ENCODE results near the gene FERMT1.
"Not testable (repeated sequence)": the region's sequence is repeated elsewhere in the genome, so short reads cannot be mapped to it uniquely, and the experiment has no call there.

The FERMT1 gene

DNA sequence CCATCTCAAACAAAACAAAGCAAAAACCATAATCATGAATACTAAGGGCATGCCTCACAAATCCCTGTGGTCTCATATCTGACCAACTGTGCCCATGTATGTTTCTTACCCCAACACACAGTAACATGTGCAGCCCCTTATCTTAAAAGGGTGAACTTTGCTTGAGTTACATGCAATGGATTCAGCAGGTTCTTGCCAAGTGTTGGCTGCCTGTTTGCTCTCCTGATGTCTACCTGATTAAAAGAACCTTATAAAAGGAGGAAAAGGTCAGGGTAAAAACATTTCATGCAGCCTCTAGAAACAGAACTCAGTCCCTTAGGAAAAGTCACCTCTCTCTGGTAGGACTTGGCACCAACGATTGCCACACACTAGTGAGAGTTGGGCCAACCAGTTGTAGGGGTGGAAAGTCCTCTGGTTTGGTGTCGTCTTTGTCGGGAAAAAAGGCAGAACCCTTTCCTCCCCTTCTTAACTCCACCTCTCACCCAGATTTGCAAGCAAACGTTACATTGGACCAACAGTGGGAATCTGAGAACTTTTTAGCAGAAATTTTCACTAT lies 55.0 kb downstream of the FERMT1 start:
- no peak for DNase-seq

DNA sequence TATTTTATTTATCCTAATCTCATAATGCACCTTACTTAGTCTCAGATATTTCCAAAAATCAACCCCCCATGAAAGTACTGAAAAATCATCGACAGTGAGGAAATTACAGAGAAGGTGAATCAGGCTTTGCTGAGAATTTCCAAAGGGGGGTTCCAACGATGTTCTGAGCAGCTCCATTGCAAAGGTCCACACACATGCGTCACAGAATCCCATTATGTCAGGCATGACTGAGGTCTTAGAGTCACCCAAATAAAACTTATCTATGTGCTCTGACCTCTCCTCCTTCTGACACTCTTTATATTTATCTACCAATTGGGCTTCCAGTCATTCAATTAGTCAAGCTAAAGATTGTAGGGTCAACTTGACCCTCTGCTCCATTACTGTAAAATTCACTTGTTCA lies 56.2 kb downstream of the FERMT1 start:
- DNase-seq, result no peak

DNA sequence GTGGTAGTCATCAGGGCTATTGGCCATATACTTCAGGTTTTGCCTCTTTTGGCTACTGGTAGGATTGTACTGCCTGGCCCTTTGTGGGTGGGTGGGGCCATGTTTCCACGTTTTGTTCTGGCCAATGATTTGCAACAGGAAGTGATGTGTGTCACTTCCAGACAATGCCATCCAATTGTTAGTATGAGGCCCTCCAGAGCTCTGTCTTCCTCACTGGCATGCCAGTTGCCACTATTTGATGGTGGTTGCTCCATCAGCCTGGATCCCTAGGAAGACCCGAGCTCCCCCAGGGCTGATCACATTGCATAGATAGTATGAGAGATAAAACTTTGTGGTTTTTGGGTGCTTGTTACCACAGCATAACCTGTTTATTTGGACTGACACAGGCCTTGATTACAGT lies 61.3 kb downstream of the FERMT1 start:
- DNase-seq, result no peak

DNA sequence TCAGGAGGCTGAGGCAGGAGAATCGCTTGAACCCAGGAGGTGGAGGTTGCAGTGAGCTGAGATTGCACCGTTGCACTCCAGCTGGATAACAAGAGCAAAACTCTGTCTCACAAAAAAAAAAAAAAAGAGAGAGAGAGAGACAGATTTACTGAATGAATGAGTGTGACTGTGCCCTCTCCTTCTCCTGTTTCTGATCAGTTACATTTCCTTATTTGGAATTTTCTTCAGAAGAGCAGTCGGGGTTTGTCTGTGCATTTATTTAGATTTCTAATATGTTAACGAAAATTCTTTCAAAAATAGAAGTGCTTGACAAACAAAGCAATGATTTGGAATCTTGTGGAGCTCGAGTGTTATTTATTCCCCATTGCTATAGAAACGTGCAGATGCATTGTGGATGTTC lies 62.6 kb downstream of the FERMT1 start:
- no peak for DNase-seq

DNA sequence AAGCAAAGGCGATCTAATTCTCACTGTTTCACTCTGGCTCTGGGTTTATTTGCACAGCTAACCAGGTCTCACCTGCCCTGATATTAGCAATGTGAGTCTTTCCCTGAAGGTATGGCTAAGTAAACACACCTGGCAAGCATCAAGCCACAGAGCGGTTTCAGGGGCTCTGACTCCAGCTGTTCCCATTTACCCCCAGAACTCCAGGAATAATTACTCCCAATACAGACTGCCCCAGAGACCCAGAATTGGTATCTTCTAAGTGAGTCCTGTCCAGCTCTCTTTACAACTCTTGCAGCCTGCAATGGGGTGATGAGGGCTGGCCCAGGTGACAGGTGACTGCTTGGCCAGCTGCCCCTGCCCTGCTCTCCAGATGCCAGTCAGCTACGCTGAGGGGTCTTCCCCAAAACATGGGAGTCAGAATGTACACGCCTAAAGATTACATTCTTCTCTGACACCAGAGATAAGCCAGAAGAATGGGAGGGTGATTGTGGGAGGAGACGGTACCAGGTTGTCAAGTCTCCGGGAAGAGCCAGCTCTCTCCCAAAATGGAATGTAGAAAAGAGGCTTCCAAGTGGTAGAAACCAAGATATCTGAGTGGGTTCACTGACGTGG lies 64.0 kb downstream of the FERMT1 start:
- no peak for DNase-seq

DNA sequence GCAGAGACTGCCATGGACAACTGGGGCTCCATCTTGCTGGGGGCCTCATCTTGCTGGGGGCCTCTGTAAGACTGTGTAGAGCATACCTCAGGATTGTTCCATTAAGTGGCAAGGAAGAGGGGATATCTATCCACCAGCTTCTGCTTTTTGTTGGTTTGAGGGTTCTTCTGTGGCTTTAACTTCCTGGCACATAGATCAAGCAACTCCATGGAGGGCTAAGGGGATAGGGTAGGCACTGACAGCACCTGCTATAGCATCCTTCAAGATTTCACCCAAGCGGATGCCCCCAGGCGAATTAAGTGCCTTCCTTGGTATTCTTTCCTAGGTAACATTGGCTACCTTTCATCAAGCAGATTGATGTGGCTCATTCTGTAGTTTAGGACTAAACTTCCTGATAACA lies 65.1 kb downstream of the FERMT1 start:
- no peak for DNase-seq

DNA sequence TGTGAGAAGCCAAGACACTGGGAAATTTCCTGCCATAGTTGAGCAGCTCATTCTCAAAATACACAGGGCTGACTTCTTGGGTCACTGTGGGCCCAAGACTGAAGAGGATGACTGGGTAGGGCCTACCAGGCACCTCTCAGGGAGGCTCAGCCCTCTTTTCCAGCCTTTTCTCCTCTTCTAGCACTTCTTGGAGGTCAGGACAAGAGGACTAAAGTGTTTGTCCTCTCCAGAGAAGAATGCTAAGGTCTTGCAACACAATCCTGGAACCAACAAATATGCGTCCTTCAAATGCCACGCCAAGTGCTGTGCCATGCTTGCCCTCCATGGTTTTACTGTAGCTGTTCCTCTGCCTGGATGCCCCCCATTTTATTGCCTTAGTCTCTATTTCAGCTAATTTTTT lies 65.7 kb downstream of the FERMT1 start:
- no peak for DNase-seq

DNA sequence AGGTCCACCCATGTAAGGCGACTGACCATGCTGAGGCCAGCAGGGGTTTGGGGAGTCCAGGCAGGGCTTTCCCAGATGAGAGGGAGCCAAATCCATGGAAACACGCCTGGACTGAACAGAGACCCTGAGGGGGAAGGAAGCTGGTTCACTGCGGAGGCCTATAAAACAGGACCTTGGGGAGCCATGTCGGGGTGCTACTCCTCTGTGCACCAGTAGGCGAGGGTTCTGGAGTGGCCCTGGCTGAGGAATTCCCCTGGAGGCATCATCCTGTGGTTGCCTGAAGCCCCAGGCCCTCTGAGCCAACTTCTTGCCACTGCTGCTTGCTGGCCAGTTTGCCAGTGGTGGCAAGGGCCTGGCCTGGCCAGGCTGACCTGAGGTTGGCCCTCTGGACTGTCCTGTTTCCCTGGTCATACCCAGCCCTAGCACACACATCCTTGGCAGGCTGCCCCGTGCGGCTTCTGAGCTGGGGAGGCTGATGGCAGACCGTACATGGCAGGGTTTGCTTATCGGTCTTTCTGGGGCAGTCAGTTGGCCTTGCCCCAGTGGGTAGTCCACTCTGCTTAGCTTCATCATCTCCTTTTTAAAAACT lies 66.8 kb downstream of the FERMT1 start:
- no peak for DNase-seq

DNA sequence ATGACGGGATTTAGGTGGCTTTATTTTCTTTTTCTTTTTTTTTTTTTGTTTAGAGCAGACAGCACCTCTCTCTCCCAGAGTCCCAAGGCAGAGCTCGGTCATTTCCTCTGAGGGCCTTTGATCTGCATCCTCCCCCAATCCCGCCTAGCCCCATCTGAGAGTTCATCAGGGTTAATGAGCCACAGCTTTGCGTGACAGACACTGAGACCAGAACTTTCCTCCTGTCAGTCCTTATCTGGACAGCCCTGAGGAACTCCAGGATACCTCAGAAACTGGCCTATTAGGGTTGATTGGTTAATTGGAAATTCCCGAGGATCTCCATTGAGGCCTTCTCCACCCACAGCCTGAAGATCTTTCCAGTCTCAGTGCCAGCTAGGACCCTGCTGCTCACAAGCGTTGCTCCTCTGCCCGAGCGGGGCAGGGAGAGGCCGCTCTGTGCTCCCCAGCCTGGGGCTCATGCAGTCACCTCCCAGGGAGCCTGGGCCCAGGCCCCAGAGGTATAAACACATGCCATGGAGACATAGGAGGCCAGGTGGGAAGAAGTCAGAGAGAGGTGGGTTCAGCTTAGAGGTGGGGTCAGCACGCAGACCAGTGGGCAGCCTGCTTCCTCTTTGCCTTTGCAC lies 67.6 kb downstream of the FERMT1 start:
- DNase-seq, result no peak

DNA sequence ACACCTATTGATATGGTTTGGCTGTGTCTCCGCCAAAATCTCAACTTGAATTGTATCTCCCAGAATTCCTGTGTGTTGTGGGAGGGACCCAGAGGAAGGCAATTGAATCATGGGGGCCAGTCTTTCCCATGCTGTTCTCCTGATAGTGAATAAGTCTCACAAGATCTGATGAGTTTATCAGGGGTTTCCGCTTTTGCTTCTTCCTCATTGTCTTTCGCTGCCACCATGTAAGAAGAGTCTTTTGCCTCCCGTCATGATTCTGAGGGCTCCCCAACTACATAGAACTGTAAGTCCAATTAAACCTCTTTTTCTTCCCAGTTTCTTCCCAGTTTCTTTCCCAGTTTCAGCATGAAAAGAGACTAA lies 68.2 kb downstream of the FERMT1 start:
- not testable (repeated sequence) for DNase-seq

DNA sequence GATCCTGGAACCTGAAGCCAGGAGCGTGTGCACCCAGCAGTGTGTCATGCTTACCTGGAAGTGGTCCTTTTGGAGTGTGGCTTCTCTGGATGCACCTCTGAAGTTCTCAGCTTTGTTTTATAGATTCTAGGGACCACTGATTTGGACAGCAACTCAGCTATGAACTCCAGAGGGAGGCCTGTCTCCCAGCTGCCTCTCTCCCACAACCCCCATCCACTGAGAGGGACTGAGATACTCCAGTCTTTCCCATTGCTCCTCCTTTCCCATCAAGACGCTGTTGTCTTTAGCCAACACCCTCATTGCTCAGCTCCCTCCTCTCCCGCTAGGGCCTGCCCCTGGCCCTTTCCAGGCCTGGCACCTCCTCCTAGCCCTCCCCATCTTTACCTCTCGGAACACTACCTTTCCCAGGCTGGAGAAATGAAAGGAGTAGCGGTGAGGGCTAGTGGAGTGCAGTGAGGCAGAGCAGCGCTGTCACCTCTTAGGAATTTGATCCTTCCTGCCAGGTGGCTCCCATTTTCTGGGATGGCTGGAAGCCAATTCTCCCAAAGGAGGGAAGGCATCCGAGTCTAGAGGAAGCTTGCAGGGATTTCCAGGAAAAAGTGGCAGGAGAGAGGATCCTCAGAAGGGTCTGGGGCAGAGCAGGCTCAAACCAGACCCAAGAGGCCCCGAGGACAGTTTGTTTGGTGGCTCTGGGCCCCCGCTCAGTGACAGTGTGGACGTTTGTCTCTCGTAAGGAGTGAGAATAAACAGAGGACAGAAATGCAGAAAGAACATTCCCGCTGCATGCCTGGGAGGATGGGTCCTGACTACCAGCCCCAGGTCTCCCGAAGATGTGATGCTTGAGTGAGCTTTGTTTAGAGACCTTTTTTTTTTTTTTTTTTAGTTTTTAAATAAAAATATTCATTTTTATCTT lies 68.8 kb downstream of the FERMT1 start, which contains the start of gene LRRN4:
LRRN4 (minus strand) TSS at position 285 of the 913 bp plus-strand sequence. CDS start 1,261 bp downstream, outside the sequence.
- DNase-seq, result no peak

DNA sequence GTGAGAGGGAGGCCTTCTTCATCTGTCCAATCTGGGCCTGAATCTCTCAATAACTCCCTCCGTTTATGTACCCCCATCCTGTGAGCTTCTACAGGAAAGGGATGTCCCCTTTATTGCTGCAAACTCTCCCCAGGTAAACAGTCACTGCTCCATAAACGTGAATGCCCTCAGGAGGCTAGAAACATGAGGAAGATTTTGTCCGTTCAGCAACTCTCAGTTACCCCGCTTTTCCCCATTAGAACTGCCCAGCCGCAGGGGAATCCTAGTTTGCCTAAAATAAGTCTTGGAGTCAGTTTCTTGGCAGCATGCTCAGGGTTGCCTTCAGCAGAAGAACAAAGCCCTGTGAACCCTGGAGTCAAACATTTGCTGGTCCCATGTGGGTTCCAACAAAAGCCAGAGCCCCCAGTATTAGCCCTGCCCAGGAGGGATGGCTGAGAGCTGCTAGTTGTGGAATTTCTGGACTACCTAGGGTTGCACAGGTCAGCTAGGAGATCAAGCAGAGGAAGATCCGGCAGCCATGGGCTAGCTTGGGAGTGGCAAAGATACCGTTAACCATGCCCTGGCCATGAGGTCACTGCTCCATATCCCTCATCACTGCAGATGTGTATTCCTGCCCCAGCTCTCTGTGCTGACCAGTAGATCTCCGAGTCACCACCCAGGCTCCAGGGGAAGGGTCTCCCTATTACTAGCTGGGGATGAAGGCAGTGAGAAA lies 69.6 kb downstream of the FERMT1 start:
- DNase-seq, result no peak

DNA sequence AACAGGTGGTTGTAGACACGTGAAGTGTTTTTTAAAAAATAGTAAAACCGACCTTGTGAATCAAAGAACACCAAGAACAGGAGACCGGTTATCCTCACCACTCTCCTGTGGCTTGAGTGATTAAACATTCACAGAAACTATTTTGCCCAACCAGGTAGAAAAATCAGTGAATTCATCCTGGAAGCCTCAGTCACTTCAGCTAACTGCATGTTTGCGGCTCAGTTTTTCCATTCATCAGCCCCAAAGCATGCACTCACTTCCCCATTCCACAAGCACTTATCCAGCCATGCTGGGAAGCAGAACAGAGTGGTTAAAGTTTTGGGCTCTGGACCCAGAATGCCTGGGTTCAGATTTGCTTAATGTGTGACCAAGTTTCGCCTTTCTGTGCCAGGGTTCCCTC lies 71.3 kb downstream of the FERMT1 start:
- no peak for DNase-seq

DNA sequence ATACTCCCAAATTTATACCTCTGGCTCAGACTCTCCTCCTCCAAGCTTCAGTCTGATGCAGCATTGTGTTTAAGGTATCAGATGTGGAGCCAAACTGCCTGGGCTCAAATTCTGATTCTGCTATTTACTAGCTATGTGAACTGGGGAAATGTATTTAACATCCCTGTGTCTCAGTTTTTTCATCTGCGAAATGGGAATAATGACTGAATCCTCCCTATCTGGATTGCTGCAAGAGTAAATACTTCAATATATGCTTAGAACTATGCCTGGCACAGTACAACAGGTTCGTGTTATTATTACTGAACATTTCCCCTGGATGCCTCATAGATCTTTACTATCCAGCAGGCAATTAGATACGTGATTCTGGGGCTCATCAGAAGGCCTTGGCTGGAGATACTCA lies 74.4 kb downstream of the FERMT1 start:
- DNase-seq, result no peak

DNA sequence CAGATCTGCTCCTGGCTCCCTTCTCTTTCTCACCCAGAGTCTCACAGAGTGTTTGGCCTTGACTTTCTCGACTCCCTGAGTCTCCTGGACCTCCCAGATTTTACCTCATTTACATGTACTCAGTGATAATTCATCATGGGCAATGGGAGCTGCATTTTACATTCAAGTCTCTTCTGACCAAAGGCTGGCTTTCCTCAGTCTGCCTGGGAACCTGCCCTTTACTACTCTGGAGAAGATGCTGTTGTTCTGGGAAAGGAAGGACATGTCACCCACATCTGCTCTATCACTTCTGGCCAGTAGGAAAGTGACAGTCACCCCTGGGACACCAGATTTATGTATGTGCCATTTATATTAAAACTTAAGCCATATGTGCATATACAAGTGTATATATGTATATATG lies 76.4 kb downstream of the FERMT1 start:
- no peak for DNase-seq

DNA sequence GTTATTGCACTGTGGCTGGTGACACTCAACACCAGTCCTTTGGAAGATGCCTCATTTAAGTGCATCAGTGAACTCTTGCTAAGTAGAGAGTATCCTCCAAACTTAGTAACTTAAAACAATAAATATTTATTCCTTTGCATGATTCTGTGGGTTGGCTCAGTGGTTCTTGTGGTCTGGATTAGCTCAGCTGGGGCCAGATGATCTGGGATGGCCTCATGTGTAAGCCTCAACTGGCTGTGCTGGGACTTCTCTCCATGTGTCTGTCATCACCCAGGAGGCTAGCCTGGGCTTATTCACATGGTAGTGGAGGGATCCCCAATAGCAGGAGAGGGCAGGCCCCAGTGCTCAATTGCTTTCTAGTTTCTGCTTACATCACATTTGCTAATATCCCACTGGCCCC lies 77.3 kb downstream of the FERMT1 start:
- no peak for DNase-seq

DNA sequence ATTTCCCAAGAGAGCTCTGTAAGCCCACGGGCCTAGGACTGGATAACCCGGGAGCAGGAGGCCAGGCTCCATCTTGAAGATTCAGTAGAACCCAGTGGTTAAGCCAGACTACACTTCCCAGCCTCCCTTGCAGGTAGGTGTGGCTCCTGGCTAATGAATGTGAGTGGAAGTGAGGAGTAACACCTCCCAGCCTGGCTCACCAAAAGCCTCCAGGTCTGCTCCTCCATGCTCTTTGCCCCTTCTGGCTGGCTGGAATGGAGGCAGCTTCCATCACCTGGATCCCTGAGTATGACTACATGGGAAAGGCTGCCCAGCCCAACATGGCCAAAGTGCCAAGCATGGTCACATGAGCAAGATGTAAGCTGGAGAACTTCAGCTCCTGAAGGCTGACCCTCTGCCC lies 78.7 kb downstream of the FERMT1 start:
- no peak for DNase-seq

DNA sequence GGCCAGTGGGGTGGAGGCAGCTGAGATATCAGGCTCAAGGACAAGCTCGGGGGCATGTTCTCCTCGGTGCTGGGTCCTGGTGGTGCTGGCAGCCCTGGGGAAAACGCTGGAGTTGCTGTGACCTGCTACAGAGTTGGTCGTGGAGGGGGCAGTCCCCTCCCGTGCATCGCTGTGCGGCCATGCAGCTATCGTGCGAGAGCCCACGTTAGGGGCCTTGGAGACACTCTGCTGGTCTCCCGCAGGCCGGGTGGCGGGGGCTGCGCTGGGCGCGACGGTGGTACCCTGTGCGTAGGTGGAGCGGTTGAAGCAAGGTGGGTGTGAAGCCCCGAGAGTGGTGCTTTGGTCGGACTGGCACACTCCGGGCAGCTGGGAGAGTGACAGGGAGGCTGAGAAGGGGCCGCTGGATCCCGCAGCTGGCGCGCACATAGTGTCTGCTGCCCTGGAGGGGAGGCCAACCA lies 81.0 kb downstream of the FERMT1 start:
- DNase-seq, result no peak

DNA sequence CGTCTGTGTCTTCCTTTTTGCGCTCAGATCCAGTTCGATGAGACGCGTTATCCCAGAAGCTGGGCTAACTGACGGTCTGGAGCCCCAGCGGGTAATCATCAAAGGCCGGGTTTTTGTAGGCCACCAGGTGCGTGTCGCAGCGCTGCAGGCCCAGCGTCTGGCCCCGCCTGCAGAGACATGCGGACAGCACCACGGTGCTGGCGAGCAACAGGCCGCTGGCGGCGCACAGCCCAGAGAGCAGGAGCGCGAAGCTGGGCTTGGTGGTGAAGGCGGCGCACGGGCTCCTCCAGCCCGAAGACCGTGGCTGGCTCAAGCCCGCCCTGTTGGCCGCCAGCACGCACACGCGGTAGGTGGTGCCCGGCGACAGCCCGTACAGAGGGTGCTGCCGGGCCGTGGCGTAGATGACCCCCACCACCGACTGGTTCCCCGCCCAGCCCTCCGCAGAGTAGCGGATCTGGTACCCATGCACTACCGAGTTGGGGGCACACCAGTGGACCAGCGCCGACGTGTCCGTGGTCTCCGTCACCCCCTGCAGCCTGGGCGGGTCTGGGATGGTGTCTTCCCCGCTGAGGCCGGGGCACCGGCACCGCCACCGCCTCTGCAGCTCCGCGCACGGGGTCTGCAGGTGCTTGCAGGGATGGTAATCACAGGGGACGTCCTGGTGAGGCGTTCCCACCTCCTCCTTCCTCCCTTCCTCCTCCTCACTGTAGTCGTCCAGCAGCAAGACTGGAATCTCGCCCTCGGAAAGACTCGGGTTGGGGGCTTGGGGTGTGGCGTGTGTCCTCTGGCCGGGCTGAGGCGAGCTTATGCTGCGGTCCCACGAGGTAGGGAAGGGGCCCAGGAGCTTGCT lies 81.6 kb downstream of the FERMT1 start:
- DNase-seq, result no peak

DNA sequence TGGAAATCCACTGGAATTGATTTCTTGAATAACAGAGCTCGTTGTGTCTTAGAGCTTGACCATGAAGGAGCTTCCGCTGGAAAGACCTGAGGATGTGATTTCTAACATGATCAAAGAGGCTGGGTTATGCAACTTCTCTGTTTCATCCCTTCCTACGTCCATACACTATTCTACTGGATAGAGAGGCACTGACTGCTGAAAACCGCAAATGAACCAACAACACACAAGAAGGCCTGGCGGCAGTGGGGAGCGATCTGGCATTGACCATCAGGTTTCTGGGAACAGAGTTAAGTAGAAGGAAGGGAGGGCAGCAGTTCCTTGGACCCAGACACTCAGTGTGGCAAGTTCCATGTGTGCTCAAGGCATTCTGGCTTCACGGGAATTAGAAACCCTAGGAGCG lies 82.3 kb downstream of the FERMT1 start:
- DNase-seq, result no peak

DNA sequence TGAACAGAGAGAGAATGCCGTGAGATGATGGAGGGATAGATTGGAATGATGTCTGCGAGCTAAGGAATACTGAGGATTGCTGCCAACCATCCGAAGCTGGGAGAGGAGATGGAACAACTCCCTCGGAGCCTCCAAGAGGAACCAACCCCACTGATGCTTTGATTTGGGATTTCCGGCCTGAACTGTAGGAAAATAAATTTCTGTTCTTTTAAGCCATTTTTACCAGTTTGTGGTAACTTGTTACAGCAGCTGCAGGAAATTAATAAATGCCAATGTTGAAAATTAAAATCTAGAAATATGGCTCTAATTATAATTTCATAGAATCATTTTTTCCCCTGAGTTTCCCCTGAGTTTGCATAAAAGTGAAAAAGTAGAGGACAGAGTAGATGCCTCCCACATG lies 83.1 kb downstream of the FERMT1 start:
- DNase-seq, result no peak

DNA sequence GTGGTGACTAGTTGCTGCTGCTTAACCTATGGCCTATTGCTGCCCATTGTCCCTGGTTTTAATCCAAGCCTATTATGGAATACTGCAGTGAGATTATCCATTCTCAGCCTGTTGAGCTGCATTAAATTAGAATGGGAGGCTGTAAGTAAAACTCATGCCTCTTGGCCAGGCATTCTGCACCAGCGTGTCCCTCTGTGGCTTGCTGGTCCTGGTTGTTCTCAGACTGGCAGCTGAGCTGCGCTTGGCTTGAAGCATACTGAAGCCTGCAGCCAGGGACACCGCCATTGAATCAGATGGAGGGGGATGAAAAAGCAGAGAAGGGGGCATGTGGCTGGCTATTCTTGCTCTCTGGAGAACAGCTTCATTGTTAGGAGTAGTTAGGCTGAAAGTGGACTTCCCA lies 84.6 kb downstream of the FERMT1 start:
- no peak for DNase-seq

All from CD4-positive, alpha-beta T cell treated with Interferon gamma for 1 hour (primary cell).